ENCODE data around the gene MMP8.

MMP8 gene

DNA sequence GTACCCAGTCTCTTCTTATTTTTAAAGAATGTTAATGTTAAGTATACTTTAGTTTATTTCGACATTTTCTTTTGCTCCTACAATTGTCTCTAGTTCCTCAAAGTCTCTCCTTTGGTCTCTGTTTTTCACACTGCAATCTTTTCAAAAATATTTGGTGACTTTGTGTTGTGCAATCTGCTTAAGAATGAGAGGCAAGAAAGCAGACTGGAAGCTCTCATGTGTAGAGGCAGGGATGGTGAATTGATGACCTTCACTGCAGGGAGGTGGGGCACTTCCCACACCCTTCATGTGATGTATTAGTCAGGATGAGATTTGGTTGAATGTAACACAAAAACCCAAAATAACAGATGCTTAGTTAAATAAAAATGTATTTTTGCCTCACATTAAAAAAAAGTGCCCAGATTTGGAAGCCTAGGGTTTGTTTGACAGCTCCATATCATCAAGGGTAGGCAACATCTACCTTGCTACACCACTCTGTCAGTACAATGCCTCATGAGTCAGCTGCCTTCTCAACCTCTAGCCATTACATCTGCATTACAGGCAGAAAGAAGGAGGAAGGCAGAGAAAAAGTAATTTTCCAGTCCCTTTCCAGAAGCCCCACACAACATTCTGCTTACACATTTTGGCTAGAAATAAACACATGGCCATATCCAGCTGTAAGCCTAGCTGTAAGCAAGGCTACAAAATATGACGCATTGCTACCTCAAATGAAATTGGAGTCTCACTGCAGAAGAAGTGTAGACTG, 15.4 kb downstream of the MMP8 start:
- no peak overlapping the region for H3K4me2 ChIP-seq (ENCODE audit: low read length)
- no peaks in the 10 kb centered on the region for H3K9me3 ChIP-seq (ENCODE audit: low read length)
- H3K36me3 ChIP-seq (ENCODE audit: insufficient read depth, low read length) = no peaks in the 10 kb centered on the region
- no peaks in the 10 kb centered on the region for H3K4me1 ChIP-seq (ENCODE audit: insufficient read depth, low read length, severe bottlenecking)
- H3K4me3 ChIP-seq (ENCODE audit: low read depth, low read length, poor library complexity, severe bottlenecking) = no peak overlapping the region
- no peak overlapping the region for H3K27ac ChIP-seq (ENCODE audit: low read depth, low read length, poor library complexity, severe bottlenecking)
- H4K20me1 ChIP-seq (ENCODE audit: insufficient read depth, low read length) = no peaks in the 10 kb centered on the region
- TF ChIP-seq EZH2 (IDR thresholded peaks at IDR 0.05; ENCODE audit: borderline replicate concordance, low read length) = no peak
- TF ChIP-seq, protein P1, sequence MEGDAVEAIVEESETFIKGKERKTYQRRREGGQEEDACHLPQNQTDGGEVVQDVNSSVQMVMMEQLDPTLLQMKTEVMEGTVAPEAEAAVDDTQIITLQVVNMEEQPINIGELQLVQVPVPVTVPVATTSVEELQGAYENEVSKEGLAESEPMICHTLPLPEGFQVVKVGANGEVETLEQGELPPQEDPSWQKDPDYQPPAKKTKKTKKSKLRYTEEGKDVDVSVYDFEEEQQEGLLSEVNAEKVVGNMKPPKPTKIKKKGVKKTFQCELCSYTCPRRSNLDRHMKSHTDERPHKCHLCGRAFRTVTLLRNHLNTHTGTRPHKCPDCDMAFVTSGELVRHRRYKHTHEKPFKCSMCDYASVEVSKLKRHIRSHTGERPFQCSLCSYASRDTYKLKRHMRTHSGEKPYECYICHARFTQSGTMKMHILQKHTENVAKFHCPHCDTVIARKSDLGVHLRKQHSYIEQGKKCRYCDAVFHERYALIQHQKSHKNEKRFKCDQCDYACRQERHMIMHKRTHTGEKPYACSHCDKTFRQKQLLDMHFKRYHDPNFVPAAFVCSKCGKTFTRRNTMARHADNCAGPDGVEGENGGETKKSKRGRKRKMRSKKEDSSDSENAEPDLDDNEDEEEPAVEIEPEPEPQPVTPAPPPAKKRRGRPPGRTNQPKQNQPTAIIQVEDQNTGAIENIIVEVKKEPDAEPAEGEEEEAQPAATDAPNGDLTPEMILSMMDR (IDR thresholded peaks at IDR 0.05; ENCODE audit: low read length) = no peak
- H3K9ac ChIP-seq (ENCODE audit: low read length) = no peak overlapping the region
- H3K27me3 ChIP-seq (ENCODE audit: insufficient read depth, low read length) = no peaks in the 10 kb centered on the region
- no peaks in the 10 kb centered on the region for H3K9me2 ChIP-seq (ENCODE audit: low read depth, low read length)
- H3K79me2 ChIP-seq (ENCODE audit: insufficient read depth, low read length) = no peaks in the 10 kb centered on the region
- no peaks in the 10 kb centered on the region for H3F3A ChIP-seq (ENCODE audit: insufficient read depth, low read length)
- no peak overlapping the region for H2AFZ ChIP-seq (ENCODE audit: low read length)

DNA sequence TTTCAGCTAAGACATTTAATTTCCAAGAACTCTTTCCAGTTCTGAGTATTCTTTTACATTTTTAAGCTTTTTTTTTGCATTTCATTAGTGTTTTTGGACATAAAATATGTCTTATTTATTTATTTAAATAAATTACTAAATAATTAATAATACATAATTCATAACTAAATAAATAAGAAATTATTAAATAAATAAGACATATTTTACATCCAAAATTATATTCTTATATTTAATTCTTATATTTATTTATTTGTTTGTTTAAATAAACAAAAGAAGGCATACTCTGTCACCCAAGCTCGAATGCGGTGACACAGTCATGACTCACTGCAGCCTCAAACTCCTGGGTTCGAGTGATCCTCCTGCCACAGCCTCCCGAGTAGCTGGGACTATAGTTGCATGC, 16.1 kb downstream of the MMP8 start:
- TF ChIP-seq, protein P1 (IDR thresholded peaks at IDR 0.05; ENCODE audit: low read length) = no peak
- no peak for TF ChIP-seq EZH2 (IDR thresholded peaks at IDR 0.05; ENCODE audit: borderline replicate concordance, low read length)
- Histone ChIP-seq H3K4me2 (ENCODE audit: low read length) (no peak overlapping the region), H3K27me3 (ENCODE audit: insufficient read depth, low read length) (no peaks in the 10 kb centered on the region), H2AFZ (ENCODE audit: low read length) (no peak overlapping the region), H3F3A (ENCODE audit: insufficient read depth, low read length) (no peaks in the 10 kb centered on the region), H3K4me1 (ENCODE audit: insufficient read depth, low read length, severe bottlenecking) (no peaks in the 10 kb centered on the region), H3K9me3 (ENCODE audit: low read length) (no peaks in the 10 kb centered on the region), H3K9me2 (ENCODE audit: low read depth, low read length) (no peaks in the 10 kb centered on the region), H3K9ac (ENCODE audit: low read length) (no peak overlapping the region), H4K20me1 (ENCODE audit: insufficient read depth, low read length) (no peaks in the 10 kb centered on the region), H3K4me3 (ENCODE audit: low read depth, low read length, poor library complexity, severe bottlenecking) (no peak overlapping the region), H3K36me3 (ENCODE audit: insufficient read depth, low read length) (no peaks in the 10 kb centered on the region), H3K27ac (ENCODE audit: low read depth, low read length, poor library complexity, severe bottlenecking) (no peak overlapping the region), H3K79me2 (ENCODE audit: insufficient read depth, low read length) (no peaks in the 10 kb centered on the region)

DNA sequence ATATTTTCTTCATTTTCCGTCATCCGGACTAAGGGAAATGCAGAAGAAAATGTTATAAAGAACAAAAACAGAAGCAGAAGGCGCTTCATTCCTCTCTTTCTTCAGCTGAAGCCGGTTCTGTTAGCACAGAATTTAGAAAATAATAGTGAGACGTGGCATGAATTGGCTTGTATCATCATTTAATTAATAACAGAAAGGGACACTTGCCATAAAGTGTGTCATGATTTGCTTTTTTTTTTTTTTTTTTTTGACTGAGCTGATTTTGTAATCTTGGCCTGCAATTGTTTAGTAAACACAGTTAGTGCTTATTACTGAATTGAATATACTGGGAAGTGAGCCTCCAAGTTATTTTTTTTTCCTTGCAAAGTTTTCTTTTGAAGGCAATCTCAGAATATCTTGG, 19.1 kb downstream of the MMP8 start, which contains the start of gene MMP27:
Gene MMP27, minus strand, starts transcription at position 144 of the 400 bp plus-strand sequence. Its CDS starts 55 bp downstream, at position 89.
- H4K20me1 ChIP-seq (ENCODE audit: insufficient read depth, low read length) = no peaks in the 10 kb centered on the region
- H3K4me1 ChIP-seq (ENCODE audit: insufficient read depth, low read length, severe bottlenecking) = no peaks in the 10 kb centered on the region
- H3K9ac ChIP-seq (ENCODE audit: low read length) = no peak within 1 kb of the TSS
- no peak within 1 kb of the TSS for H3K27ac ChIP-seq (ENCODE audit: low read depth, low read length, poor library complexity, severe bottlenecking)
- no peaks in the 10 kb centered on the region for H3K79me2 ChIP-seq (ENCODE audit: insufficient read depth, low read length)
- H3K4me3 ChIP-seq (ENCODE audit: low read depth, low read length, poor library complexity, severe bottlenecking) = no peak within 1 kb of the TSS
- H2AFZ ChIP-seq (ENCODE audit: low read length) = no peak within 1 kb of the TSS
- no peaks in the 10 kb centered on the region for H3K9me2 ChIP-seq (ENCODE audit: low read depth, low read length)
- no peak within 1 kb of the TSS for H3K4me2 ChIP-seq (ENCODE audit: low read length)
- H3K9me3 ChIP-seq (ENCODE audit: low read length) = no peaks in the 10 kb centered on the region
- TF ChIP-seq, protein P1 (IDR thresholded peaks at IDR 0.05; ENCODE audit: low read length) = no peak
- TF ChIP-seq EZH2 (IDR thresholded peaks at IDR 0.05; ENCODE audit: borderline replicate concordance, low read length) = no peak
- no peaks in the 10 kb centered on the region for H3K36me3 ChIP-seq (ENCODE audit: insufficient read depth, low read length)
- H3F3A ChIP-seq (ENCODE audit: insufficient read depth, low read length) = no peaks in the 10 kb centered on the region
- H3K27me3 ChIP-seq (ENCODE audit: insufficient read depth, low read length) = no peaks in the 10 kb centered on the region
